ENCODE data around the gene CAPN5.
"Not testable (repeated sequence)": the region's sequence is repeated elsewhere in the genome, so short reads cannot be mapped to it uniquely, and the experiment has no call there.

Gene CAPN5

GRCh38 chr11:77042111-77042726 is 24.6 kb upstream of the CAPN5 start:
- DNase-seq (ENCODE audit: low spot score) = no peak

- DNase-seq (ENCODE audit: low spot score) = no peak
Observed at GRCh38 chr11:77044356-77044755, 22.4 kb upstream of the CAPN5 start.

GRCh38 chr11:77044886-77045285 is 21.9 kb upstream of the CAPN5 start:
- no peak for DNase-seq (ENCODE audit: low spot score)

GRCh38 chr11:77046060-77046501 is 20.7 kb upstream of the CAPN5 start:
- peak; percentile 35 for DNase-seq (ENCODE audit: low spot score)

GRCh38 chr11:77047007-77047927 is 19.5 kb upstream of the CAPN5 start:
- peak; percentile 93 for DNase-seq (ENCODE audit: low spot score)

GRCh38 chr11:77047928-77048446 is 18.8 kb upstream of the CAPN5 start:
- not testable (repeated sequence) for DNase-seq (ENCODE audit: low spot score)

- DNase-seq (ENCODE audit: low spot score) = no peak
Observed at GRCh38 chr11:77049026-77049425, 17.7 kb upstream of the CAPN5 start.

- DNase-seq (ENCODE audit: low spot score) = no peak
Observed at GRCh38 chr11:77051511-77051910, 15.3 kb upstream of the CAPN5 start.

- no peak for DNase-seq (ENCODE audit: low spot score)
Observed at GRCh38 chr11:77052518-77052917, 14.3 kb upstream of the CAPN5 start.

- DNase-seq (ENCODE audit: low spot score) = no peak
Observed at GRCh38 chr11:77053217-77054015, 13.4 kb upstream of the CAPN5 start.

GRCh38 chr11:77054084-77054483 is 12.7 kb upstream of the CAPN5 start:
- no peak for DNase-seq (ENCODE audit: low spot score)

- no peak for DNase-seq (ENCODE audit: low spot score)
Observed at GRCh38 chr11:77055101-77055561, 11.6 kb upstream of the CAPN5 start.

GRCh38 chr11:77055913-77056312 is 10.9 kb upstream of the CAPN5 start:
- no peak for DNase-seq (ENCODE audit: low spot score)

- no peak for DNase-seq (ENCODE audit: low spot score)
Observed at GRCh38 chr11:77056814-77057402, 9.9 kb upstream of the CAPN5 start.

GRCh38 chr11:77057938-77058474 is 8.8 kb upstream of the CAPN5 start:
- DNase-seq (ENCODE audit: low spot score) = no peak

- no peak for DNase-seq (ENCODE audit: low spot score)
Observed at GRCh38 chr11:77058900-77059299, 7.9 kb upstream of the CAPN5 start.

GRCh38 chr11:77059806-77060205 is 7.0 kb upstream of the CAPN5 start:
- DNase-seq (ENCODE audit: low spot score) = no peak

GRCh38 chr11:77060234-77060633 is 6.5 kb upstream of the CAPN5 start:
- DNase-seq (ENCODE audit: low spot score) = no peak

GRCh38 chr11:77061258-77061657 is 5.5 kb upstream of the CAPN5 start:
- not testable (repeated sequence) for DNase-seq (ENCODE audit: low spot score)

GRCh38 chr11:77062924-77063323 is 3.8 kb upstream of the CAPN5 start:
- DNase-seq (ENCODE audit: low spot score) = no peak

- no peak for DNase-seq (ENCODE audit: low spot score)
Observed at GRCh38 chr11:77063407-77063806, 3.4 kb upstream of the CAPN5 start.
